ENCODE results near the gene B4GALNT2.
"Not testable (repeated sequence)": the region's sequence is repeated elsewhere in the genome, so short reads cannot be mapped to it uniquely, and the experiment has no call there.

The B4GALNT2 gene

DNA sequence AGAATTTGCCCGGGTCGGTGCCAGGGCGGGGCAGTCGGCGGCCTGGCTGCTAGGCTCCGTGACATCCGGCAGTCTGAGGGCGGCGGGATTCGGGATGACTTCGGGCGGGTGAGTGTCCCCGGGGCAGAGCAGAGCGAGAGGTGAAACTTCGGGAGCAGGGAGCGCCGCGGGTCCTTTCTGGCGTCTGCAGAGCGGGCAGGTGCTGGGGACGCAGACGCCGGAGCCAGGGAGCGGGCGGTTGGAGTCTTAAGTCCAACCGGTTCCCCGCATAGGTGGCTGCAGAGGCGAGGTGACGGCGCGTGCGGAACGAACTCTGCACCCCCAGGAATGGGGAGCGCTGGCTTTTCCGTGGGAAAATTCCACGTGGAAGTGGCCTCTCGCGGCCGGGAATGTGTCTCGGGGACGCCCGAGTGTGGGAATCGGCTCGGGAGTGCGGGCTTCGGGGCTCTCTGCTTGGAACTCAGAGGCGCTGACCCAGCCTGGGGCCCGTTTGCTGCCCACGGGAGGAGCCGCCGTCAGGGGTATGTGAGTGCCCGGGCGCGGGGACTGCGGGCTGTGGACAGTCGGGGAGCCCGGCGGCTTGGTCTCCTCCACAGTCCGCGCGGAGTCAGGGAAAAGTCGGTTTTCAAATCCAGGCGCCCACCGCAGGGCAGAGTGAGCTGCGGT lies at the start of gene B4GALNT2:
Gene B4GALNT2, plus strand, starts transcription at position 71 of the 666 bp plus-strand sequence. Its CDS starts 24 bp downstream, at position 95.
- no peak for DNase-seq (ENCODE audit: low read depth)

GRCh38 chr17:49085046-49085445 lies 47.5 kb upstream of the B4GALNT2 start:
- not testable (repeated sequence) for DNase-seq (ENCODE audit: low read depth)

DNA sequence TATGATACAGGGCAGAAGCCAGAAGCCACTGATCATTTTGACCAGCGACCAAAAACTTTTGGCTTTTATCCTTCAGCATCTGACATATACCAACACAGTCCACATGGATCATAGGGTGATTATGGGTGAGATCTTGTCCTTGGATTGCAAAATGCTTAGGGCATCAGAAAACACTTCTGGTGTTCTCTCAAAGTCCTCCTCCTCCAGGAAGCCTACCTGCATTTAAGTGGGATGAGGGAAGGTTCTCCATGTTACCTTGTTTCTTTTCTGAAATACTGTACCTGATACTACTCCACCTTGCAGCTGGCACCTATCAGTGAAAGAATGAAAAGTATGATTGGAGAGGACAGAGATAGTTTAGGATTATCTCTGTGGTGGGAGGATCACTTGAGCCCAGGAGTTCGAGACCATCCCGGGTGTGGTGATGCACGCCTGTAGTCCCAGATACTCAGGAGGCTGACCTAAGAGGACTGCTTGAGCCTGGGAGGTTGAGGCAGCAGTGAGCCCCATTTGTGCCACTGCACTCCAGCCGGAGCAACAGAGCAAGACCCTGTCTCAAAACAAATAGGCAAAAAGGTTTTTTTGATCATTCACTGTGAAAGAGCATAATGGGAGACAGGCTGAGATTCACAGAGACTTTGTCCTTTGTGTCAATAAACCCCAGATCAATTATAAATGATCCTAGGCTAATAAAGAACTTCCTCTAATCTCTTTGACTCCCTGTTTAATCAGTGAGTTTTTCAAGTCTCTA lies 46.8 kb upstream of the B4GALNT2 start:
- DNase-seq (ENCODE audit: low read depth) = no peak

DNA sequence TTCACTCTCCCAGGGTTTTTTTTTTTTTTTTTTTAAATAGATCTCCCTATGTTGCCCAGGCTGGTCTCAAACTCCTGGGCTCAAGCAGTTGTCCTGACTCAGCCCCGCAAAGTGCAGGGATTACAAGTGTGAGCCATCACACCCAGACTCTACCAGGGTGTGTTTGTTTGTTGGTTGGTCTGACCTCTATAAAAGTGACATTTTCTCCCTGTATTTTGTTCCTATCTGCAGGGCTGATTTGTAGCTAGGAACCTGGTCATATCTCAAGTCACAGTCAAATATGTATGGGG lies 46.3 kb upstream of the B4GALNT2 start:
- no peak for DNase-seq (ENCODE audit: low read depth)

DNA sequence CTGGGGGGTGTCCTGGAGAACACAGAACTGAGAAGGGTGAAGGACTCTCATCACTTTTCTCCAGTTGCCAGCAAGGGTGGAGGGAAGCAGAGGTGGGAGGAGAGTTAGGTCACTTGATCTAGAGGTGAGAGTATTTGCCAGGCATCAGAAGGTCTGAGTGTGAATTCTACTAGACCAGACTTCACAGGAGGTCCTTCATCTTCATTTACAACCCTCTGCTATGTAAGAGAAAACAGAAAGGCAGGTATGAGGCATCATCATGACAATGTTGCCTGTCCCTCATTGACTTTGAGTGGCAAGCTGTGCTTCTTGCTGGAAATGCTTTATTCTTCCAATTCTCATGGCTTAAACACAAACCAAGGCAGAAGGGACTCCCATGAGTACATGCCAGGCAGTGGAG lies 45.9 kb upstream of the B4GALNT2 start:
- no peak for DNase-seq (ENCODE audit: low read depth)

DNA sequence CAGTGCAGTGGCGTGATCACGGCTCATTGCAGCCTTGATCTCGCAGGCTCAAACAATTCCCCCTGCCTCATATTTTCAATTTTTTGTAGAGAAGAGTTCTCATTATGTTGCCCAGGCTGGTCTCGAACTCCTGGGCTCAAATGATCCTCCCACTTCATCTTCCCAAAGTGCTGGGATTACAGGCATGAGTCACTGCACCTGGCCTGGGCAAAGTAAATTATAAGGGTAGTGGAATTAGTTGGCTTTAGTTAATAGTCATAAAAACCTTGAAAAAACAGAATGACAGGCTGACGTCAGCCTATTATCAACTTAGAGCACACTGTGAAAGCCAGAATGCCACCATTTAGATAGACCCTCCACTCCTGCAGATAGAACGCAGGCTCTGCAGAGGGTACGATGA lies 43.5 kb upstream of the B4GALNT2 start:
- no peak for DNase-seq (ENCODE audit: low read depth)

- DNase-seq (ENCODE audit: low read depth) = no peak
Observed at GRCh38 chr17:49090878-49091594, 41.5 kb upstream of the B4GALNT2 start.

DNA sequence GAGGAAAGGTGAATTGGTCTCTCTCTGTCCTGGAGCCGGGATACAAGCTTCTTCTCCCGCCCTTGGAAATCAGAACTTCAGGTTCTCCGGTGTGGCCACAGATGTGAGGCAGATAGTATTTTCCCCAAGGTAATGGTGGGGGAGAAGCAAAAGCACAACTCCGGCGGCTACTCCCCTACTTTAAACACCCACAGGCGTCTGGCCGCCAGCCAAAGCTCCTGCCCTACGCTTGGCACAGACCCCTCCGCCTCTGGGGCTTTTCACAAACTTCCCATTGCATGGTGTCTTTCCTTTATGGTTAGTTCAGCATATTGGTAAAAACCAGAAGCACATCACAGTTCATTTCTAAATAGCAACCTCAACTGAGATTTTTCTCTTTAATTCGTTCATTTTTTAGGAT lies 39.4 kb upstream of the B4GALNT2 start:
- no peak for DNase-seq (ENCODE audit: low read depth)

DNA sequence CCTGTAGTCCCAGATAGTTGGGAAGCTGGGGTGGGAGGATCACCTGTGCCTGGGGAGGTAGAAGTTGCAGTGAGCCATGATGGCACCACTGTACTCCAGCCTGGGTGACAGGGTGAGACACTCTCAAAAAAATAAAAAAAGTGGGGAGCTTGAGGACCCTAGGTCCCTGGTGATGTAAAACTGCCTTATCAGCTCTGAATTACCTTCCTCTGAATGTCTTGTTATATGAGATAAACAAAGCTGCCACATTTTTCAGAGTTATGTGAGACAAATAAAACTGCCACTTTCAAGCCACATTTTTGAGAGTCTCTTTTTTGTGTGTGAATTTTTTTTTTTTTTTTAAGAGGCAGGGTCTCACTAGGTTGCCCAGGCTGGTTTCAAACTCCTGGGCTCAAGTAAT lies 32.0 kb upstream of the B4GALNT2 start:
- DNase-seq (ENCODE audit: low read depth) = no peak

- DNase-seq (ENCODE audit: low read depth) = no peak
Observed at GRCh38 chr17:49101054-49101534, 31.5 kb upstream of the B4GALNT2 start.

DNA sequence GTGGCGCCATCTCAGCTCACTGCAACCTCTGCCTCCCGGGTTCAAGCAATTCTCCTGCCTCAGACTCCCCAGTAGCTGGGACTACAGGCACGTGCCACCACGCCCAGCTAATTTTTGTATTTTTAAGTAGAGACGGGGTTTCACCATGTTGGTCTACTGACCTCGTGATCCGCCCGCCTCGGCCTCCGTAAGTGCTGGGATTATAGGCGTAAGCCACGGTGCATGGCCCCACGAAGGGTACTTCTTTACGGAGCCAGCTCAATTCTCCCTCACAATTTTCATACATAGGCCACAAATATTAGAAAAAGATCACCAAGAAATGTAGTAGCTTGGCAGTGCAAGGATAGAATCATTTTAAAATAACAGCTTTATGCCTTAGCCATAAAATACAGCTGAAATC lies 29.2 kb upstream of the B4GALNT2 start:
- not testable (repeated sequence) for DNase-seq (ENCODE audit: low read depth)

GRCh38 chr17:49104511-49105074 lies 28.0 kb upstream of the B4GALNT2 start:
- DNase-seq (ENCODE audit: low read depth) = no peak

DNA sequence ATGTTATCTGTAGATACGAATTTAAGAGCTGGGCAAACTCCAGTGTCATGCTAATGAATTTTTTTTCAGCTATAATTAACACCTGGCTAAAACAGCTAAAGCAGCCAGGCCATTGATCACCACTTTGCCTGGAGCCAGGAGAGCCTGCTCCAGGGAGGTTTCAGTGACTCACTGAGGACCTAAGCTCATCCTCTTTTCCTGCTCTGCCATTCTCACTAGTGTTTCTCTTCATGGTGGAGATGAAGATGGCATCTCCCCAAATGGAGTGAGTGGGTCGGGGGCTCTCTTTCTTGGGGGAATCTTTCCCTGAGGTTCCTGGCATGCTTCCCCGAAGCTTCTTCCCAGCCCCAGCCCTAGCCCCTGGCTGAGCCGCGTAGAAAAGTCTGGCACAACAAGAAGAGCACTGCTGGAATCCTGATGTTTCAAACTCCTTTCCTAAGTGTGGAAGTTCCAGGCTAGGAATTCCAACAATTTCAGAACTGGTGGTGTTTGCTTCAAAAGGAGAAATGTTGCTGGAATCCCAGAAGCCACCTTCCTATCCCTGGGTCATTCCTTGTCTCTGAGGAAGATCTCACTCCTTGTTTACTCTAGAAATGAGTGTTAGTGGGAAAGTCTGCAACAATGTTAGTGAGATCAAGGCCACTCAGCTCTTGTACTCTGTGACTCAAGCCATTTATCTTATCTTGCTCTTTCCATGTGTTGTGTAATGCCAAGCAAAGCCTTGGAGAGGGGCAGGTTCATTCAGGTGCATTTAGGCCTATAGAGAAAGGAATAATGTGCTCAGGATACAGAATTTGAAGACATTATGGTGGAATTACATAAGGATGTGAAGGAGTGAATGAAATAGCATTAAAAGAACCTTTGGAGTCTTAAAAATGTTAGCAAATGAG lies 26.0 kb upstream of the B4GALNT2 start:
- DNase-seq (ENCODE audit: low read depth) = no peak

DNA sequence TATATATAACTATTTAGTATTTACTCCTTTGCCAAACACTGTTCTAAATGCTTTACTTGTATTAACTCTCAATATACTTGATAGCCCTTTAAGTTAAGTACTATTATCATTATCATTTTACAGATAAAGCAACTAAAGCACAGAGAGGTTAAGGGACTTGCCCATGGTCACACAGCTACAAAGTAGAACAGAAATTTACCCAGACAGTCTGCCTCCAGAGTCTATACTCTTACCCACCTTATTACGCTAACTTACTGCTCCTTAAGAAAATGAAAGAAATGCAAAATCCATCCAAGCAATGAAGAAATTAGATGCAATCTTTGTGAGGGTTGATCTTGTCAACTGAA lies 25.4 kb upstream of the B4GALNT2 start:
- DNase-seq (ENCODE audit: low read depth) = no peak

- no peak for DNase-seq (ENCODE audit: low read depth)
Observed at GRCh38 chr17:49108318-49108717, 24.3 kb upstream of the B4GALNT2 start.

DNA sequence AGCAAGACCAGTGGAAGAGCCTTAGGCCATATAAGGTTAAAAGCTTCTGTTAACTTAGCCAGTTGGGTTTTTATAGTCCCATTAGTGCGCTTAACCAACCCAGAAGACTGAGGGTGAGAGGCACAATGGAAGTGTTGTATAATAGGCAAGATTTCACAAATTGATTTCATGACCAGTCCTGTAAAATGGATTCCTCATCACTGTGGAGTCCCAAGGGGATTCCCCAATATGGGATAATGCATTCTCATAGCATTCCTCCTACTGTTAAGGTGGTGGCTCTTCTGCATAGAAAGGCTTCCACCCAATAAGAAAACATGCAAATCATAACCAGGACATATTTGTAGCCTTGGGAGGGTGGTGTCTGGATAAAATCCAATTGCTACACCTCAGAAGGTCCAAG lies 22.1 kb upstream of the B4GALNT2 start:
- DNase-seq (ENCODE audit: low read depth) = no peak

GRCh38 chr17:49111934-49112333 lies 20.6 kb upstream of the B4GALNT2 start:
- DNase-seq (ENCODE audit: low read depth) = no peak

DNA sequence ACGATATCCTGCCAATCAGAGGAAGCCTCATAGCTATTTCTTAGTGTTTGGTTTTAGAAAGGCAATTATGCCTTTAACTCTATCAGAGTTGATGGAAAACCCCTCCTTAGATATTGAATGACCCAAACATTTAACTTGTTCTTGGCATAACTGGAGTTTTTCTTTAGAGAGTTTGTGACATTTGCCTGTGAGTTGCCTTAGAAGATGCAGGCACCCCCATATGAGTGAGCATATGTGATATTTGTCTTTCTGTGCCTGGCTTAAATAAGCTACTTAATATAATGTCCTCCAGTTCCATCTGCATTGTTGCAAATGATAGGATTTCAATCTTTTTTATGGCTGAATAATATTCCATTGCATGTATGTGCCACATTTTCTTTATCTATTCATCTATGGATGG lies 19.6 kb upstream of the B4GALNT2 start:
- DNase-seq (ENCODE audit: low read depth) = no peak

- DNase-seq (ENCODE audit: low read depth) = no peak
Observed at GRCh38 chr17:49114703-49115102, 17.9 kb upstream of the B4GALNT2 start.

- no peak for DNase-seq (ENCODE audit: low read depth)
Observed at GRCh38 chr17:49117587-49118230, 14.9 kb upstream of the B4GALNT2 start.

DNA sequence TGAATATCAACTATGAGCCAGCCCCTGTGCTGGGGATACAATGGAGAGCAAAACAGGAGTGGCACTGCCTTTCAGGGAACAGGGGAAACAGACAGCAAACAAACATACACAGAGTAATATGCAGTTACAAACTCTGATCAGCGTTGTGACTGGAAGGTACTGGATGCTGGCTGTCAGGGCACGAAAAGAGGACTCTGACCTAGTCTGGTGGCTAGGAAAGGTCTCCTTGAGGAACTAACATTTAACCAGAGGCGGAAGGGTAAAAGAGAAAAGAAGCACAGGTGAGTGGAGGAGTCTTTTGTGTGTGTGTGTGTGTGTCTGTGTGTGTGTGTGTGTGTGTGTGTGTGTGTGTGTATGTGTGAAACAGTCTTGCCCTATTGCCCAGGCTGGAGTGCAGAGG lies 12.4 kb upstream of the B4GALNT2 start:
- no peak for DNase-seq (ENCODE audit: low read depth)

Data from HS-5 (cell line).